Measurements from ENCODE around the gene RHBDL3. TPM values are rescaled to one million over a fixed set of nuclear protein-coding genes. Genes with fewer than 3 reads are reported as not detected.

The RHBDL3 gene
- polyA plus RNA-seq, 2 of the 4 experiments (the other 2 are of a cell fraction): 2.0 to 6.6 TPM

GRCh38 chr17:32264823-32265191, 825 bp upstream of the RHBDL3 start:
- Histone ChIP-seq H3K4me1 (peaks cover 43% of the 10 kb centered on the region), H3K4me3 (no peak overlapping the region), H3K4me2 (peak overlapping the region; percentile 99), H3K9me3 (no peaks in the 10 kb centered on the region), H3K27ac (peak overlapping the region in 1 of 2 experiments; percentile 84; a peak in 3 of 6 replicates)
- no peak for FAIRE-seq
- WGBS (ENCODE audit: missing lambda C conversion rate): 86% methylated on average over 8 of the region's 8 CpGs
- ChIA-PET POLR2A (interaction anchor here (0.5 kb wide), 1 partner anchor 11 kb away, joined by 7 read pairs; no protein-coding TSS in a partner anchor), CTCF (interaction anchor here (0.7 to 6.3 kb wide), 3 partner anchors 13 to 55 kb away, joined by 4 to 49 read pairs (median 6); no protein-coding TSS in a partner anchor)
- TF ChIP-seq CEBPB (IDR thresholded peaks at IDR 0.05) (no peak), PBX3 (IDR thresholded peaks at IDR 0.05) (no peak), EHF (CRISPR knock-in tag; IDR thresholded peaks at IDR 0.05) (no peak), RNF2 (IDR thresholded peaks at IDR 0.05; ENCODE audit: borderline replicate concordance, low read depth) (no peak), SMC3 (IDR thresholded peaks at IDR 0.05) (no peak), RFX5 (IDR thresholded peaks at IDR 0.05) (no peak), ATOH8 (CRISPR knock-in tag; IDR thresholded peaks at IDR 0.05; ENCODE audit: low read depth) (no peak), ELK1 (IDR thresholded peaks at IDR 0.05; ENCODE audit: low read depth, low read length) (no peak), ESRRA (IDR thresholded peaks at IDR 0.05; ENCODE audit: borderline replicate concordance, low read length) (no peak), FOXS1 (CRISPR knock-in tag; IDR thresholded peaks at IDR 0.05) (no peak), E2F6 (IDR thresholded peaks at IDR 0.05; ENCODE audit: borderline replicate concordance, low read depth) (no peak), BCL3 (IDR thresholded peaks at IDR 0.05) (no peak), MAFK (IDR thresholded peaks at IDR 0.05; ENCODE audit: partially characterized antibody) (no peak), SREBF2 (IDR thresholded peaks at IDR 0.05) (no peak), CBX8 (IDR thresholded peaks at IDR 0.05) (no peak), MAX (IDR thresholded peaks at IDR 0.05) (no peak), HOXB5 (CRISPR knock-in tag; IDR thresholded peaks at IDR 0.05) (no peak), POLR2AphosphoS2 (conservative IDR thresholded peaks at IDR 0.05; ENCODE audit: low read length) (no peak)
- no peak for DNase-seq (ENCODE audit: low read depth in 1 of 2, low spot score in 1 of 2)
- peak in 1 of 2 experiments; percentile 12; a peak in 3 of 6 replicates for ATAC-seq

- ChIA-PET POLR2A (no interaction called here), CTCF (interaction anchor here (1.3 kb wide), 1 partner anchor 14 kb away, joined by 3 read pairs; no protein-coding TSS in a partner anchor)
- no peak for DNase-seq (ENCODE audit: low read depth in 1 of 2, low spot score in 1 of 2)
- TF ChIP-seq HEYL (CRISPR knock-in tag; IDR thresholded peaks at IDR 0.05) (no peak), PBX3 (IDR thresholded peaks at IDR 0.05) (no peak), HOXB5 (CRISPR knock-in tag; IDR thresholded peaks at IDR 0.05) (no peak), BHLHE40 (IDR thresholded peaks at IDR 0.05; ENCODE audit: low read depth, low read length) (no peak), RAD21 (conservative IDR thresholded peaks at IDR 0.05 in 1 of 2, IDR thresholded peaks at IDR 0.05 in 1 of 2) (no peak), FOXS1 (CRISPR knock-in tag; IDR thresholded peaks at IDR 0.05) (no peak), SREBF2 (IDR thresholded peaks at IDR 0.05) (no peak), MAZ (IDR thresholded peaks at IDR 0.05; ENCODE audit: borderline replicate concordance, low read depth, low read length) (no peak), USF2 (IDR thresholded peaks at IDR 0.05) (no peak), CBX2 (IDR thresholded peaks at IDR 0.05; ENCODE audit: borderline replicate concordance, low read depth) (no peak)
- no peak for FAIRE-seq
- H3K4me1 ChIP-seq: peaks cover 36% of the 10 kb centered on the region
- ATAC-seq: peak in 1 of 2 experiments; percentile 4; a peak in 3 of 6 replicates
- H3K9me3 ChIP-seq: no peaks in the 10 kb centered on the region
- peak overlapping the region; percentile 55 to 84 for H3K27ac ChIP-seq
- peak overlapping the region; percentile 99 for H3K4me2 ChIP-seq
- H3K4me3 ChIP-seq: peak overlapping the region; percentile 89
- WGBS (ENCODE audit: missing lambda C conversion rate): 12% methylated on average over 3 of the region's 55 CpGs
These were observed 388 bp downstream of the RHBDL3 start for GRCh38 chr17:32266051-32266388.

All from A549 (cell line).